LNCaP clone FGC (cell line): ENCODE data around the gene NRL.

ENCODE experiments used
- DNase-seq: peaks from one replicate; pipeline ENCODE4 v3.0.0-alpha.2; 2011; ENCODE audit warnings: low read depth
- H3K4me3 ChIP-seq: 2 replicates; pipeline ENCODE4 v1.5.1; 2011; ENCODE audit warnings: mild to moderate bottlenecking, low read depth, low read length, control low read depth
- TF ChIP-seq, protein P1 (sequence below): IDR thresholded peaks from 2 replicates; pipeline ENCODE4 v1.5.1; 2012; ENCODE audit warnings: mild to moderate bottlenecking; ENCODE audit not compliant: control insufficient read depth, insufficient read depth; ENCODE audit errors: extremely low read depth

NRL gene

GRCh38 chr14:24136684-24137528 lies 22.2 kb upstream of the NRL start:
- TF ChIP-seq, protein P1, sequence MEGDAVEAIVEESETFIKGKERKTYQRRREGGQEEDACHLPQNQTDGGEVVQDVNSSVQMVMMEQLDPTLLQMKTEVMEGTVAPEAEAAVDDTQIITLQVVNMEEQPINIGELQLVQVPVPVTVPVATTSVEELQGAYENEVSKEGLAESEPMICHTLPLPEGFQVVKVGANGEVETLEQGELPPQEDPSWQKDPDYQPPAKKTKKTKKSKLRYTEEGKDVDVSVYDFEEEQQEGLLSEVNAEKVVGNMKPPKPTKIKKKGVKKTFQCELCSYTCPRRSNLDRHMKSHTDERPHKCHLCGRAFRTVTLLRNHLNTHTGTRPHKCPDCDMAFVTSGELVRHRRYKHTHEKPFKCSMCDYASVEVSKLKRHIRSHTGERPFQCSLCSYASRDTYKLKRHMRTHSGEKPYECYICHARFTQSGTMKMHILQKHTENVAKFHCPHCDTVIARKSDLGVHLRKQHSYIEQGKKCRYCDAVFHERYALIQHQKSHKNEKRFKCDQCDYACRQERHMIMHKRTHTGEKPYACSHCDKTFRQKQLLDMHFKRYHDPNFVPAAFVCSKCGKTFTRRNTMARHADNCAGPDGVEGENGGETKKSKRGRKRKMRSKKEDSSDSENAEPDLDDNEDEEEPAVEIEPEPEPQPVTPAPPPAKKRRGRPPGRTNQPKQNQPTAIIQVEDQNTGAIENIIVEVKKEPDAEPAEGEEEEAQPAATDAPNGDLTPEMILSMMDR, result no peak
- DNase-seq, result no peak
- H3K4me3 ChIP-seq, result peak overlapping the region; percentile 77

GRCh38 chr14:24135834-24136683 lies 21.3 kb upstream of the NRL start, which contains the start of gene PSME1:
PSME1 (plus strand) TSS chr14:24136194; CDS start chr14:24136263, 69 bp downstream.
- peak within 1 kb of the TSS; percentile 77 for H3K4me3 ChIP-seq
- peak; percentile 58 for DNase-seq
- TF ChIP-seq, protein P1, result no peak

- no peak for DNase-seq
- TF ChIP-seq, protein P1, result no peak
Observed at GRCh38 chr14:24135584-24135833, 20.8 kb upstream of the NRL start.

DNA sequence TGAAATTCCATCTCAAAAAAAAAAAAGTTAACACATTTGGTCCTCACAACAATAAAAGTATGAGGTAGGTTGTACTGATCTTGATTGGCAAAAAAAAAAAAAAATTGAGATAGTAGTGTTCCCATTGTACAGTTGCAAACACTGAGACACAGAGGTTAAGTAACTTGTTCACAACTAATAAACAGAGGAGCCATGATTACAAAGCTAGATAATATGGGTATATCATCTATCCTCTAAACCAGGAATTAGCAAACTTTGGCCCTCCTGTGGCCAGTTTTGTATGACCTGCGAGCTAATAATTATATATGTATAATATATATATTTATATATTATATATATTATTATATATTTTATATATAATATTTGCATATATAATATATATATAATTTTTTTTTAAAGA lies 19.0 kb upstream of the NRL start:
- H3K4me3 ChIP-seq, result no peak overlapping the region
- TF ChIP-seq, protein P1, result no peak
- no peak for DNase-seq

More at GRCh38 chr14:24135584-24135833, 20.8 kb upstream of the NRL start:
- H3K4me3 ChIP-seq, result peak overlapping the region; percentile 77

GRCh38 chr14:24132976-24133375 lies 18.2 kb upstream of the NRL start:
- TF ChIP-seq, protein P1, result no peak
- H3K4me3 ChIP-seq, result no peak overlapping the region

GRCh38 chr14:24132061-24132685 lies 17.4 kb upstream of the NRL start:
- no peak overlapping the region for H3K4me3 ChIP-seq
- TF ChIP-seq, protein P1, result no peak
- DNase-seq, result no peak

More at GRCh38 chr14:24132976-24133375, 18.2 kb upstream of the NRL start:
- no peak for DNase-seq
